Activated gamma-delta T cell treated with Interleukin-2 at 50 U/mL for 16 hours (primary cell): ENCODE measurements around the gene TAPT1.
"Not testable (repeated sequence)": the region's sequence is repeated elsewhere in the genome, so short reads cannot be mapped to it uniquely, and the experiment has no call there.

ENCODE experiments used
- DNase-seq: peaks from one replicate; pipeline ENCODE4 v3.0.0-alpha.2; 2020

Gene TAPT1

DNA sequence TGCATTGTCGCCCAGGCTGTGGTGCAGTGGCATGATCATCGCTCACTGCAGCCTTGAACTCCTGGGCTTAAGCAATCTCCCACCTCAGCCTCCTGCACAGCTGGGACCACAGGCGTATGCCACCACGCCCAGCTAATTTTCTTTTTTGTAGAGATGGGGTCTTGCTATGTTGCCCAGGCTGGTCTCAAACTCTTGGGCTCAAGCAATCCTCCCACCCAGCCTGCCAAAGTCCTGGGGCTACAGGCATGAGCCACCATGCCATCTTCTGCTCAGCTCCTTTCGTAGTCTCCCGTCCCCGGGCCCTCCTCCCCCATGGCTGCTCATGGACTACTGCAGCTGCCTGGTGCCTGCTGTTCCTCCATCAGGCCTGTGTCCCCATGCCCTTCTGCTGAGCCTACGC, 58.1 kb downstream of the TAPT1 start:
- no peak for DNase-seq

DNA sequence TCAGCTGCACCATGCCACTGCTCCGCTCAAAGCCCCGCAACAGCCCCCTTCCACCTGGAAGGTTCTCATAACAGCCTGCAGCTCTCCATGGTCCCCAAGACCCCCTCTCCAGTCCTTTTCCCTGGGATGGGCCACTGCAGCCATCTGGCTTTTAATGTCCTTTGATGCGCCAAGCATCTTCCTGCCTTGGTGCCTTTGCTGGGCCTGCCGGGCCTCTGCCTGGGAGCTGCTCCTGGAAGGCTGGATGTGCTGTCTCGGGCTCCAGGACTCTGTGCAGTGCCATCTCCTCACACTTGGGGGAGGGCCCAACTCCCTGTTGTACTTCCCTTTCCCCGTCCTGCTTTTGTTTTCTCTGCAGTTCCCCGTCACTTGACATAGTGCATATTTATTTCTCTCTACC, 60.3 kb downstream of the TAPT1 start:
- DNase-seq = no peak

- DNase-seq = no peak
Observed at GRCh38 chr4:16162891-16163290, 63.4 kb downstream of the TAPT1 start.

GRCh38 chr4:16161851-16162408, 64.3 kb downstream of the TAPT1 start:
- DNase-seq = no peak

DNA sequence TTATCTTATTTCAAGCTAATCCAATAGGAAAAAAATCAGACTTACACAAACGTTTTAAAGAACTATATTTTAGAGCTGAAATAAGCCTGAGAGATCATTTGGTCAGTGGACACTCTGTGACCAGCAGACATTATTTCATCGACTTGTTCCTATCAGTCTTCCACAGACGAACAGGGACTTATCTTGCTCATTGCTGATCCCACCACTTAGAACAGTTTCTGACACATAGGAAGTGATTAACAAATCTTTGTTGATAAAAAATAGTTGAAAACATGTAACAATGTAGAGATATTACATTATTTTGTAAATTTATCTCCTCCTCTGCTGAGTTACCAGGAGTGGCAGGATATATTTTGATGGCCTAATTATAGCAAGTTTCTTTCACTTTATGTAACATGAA, 65.8 kb downstream of the TAPT1 start:
- no peak for DNase-seq

GRCh38 chr4:16159286-16159685, 67.0 kb downstream of the TAPT1 start:
- no peak for DNase-seq

DNA sequence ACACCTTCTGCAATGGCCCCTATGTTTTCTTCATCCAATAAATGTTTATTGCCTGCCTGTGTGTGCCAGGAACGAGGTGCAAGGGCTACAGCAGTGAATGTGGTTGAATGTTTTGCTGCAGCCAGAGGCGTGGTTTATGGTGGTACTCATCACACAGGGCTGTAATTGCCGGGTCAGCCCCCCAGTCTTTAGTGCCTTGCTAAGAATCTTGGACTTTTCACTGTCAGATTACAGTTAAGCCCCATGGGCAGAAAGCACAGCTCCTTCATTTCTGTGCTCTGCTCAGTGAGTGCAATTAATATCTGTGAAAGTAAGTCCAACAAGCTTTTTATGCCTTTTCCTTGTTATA, 67.8 kb downstream of the TAPT1 start:
- no peak for DNase-seq

DNA sequence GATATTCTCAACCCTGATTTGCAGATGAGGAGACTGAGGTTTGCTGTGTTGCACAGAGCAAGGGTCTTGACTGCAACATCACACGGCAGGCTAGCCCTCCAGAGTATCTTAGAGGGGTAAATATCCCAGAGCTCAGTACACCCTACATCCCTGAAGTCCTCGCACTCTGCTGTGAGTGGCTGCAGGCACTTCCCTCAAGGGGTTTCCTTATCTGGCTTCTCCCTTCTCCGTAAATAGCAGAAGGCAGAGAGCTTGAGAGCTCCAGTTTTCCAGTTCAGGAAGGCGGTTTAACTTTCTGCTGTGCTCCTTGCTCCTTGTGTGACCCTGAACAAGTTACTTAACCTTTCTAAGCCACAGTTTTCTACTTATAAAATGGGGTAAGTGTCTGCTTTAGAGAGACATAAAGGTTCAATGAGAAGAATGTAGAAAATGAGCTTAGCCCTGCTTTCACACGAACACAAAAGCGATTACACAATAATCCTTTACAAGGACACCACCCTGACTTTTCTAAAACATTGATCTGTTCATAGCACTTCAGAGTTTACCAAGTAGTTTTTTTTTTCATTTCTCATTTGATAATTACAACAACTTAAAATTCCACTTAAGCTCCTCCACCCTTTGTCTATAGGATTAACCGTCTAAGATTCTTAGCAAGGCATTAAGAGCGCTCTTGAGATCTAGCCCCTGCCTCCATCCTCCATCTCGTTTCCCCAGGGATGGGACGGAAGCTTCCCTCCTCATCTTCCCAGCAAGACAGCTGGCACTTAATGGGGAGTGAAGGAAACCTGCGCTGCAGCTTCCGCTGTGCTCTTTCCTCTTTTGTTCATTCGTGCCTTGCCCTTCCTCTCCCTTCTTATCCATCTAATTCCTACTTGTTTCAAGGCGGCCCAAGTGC, 68.4 kb downstream of the TAPT1 start:
- DNase-seq = no peak

GRCh38 chr4:16155528-16156169, 70.6 kb downstream of the TAPT1 start:
- DNase-seq = no peak

DNA sequence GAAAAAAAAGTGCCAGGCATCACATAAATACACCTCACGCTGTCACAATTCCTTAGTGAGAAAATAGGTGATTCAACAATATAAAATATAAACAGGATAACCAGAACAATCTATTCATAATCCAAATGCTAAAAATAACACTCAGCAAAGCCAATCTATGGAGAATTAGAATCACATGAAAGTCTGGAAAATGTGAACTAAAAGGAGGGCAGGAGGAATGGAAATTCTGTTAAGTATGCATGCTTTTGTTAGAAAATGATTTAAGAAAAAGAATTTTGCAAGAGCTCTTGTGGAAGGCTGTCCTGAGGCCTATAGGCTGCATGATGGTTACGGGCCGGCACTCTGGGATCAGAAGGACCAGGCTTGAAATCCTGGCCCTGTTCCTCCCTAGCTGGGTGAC, 71.8 kb downstream of the TAPT1 start:
- DNase-seq = no peak

GRCh38 chr4:16150716-16151115, 75.6 kb downstream of the TAPT1 start:
- no peak for DNase-seq

DNA sequence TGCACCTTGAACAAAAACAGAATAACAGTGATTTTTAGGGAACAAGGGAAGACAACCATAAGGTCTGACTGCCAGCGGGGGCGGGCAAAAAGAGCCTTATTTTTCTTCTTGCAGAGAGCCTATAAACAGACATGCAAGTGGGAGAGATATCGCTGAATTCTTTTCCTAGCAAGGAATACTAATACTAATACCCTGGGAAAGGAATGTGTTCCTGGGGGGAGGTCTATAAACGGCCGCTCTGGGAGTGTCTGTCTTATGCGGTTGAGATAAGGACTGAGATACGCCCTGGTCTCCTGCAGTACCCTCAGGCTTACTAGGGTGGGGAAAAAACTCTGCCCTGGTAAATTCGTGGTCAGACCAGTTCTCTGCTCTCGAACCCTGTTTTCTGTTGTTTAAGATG, 81.4 kb downstream of the TAPT1 start:
- not testable (repeated sequence) for DNase-seq

DNA sequence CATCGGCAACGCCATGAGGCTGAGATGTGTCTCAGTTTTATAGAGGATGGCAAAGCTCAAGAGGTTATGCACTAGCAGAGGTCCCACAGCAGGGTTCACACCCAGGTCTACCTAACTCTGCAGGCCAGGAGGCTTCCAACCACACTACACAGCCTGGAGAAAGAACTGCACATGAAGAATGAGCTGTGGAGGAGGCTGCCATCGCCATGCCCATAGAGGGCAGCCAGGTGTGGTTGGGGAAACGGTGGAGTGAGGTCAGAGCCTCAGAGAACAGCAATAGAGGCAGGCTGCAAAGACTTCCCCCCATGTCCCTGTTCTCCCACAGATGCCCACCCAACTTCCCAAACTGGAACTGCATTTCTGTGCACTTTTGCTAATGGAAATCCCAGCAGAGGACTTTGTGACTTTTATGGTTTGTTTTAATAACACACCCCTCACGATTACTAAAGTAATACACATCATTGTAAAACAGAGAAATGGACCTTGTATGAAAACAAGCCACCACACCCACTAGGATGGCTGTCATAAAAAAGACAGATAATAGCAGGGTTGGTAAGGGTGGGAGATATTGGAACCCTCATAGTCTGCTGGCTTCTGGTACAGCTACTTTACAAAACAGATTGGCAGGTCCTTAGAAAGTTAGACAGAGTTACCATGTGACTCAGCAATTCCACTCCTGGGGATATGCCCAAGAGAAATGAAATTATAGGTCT, 83.5 kb downstream of the TAPT1 start:
- DNase-seq = no peak

- DNase-seq = no peak
Observed at GRCh38 chr4:16140879-16141249, 85.4 kb downstream of the TAPT1 start.

DNA sequence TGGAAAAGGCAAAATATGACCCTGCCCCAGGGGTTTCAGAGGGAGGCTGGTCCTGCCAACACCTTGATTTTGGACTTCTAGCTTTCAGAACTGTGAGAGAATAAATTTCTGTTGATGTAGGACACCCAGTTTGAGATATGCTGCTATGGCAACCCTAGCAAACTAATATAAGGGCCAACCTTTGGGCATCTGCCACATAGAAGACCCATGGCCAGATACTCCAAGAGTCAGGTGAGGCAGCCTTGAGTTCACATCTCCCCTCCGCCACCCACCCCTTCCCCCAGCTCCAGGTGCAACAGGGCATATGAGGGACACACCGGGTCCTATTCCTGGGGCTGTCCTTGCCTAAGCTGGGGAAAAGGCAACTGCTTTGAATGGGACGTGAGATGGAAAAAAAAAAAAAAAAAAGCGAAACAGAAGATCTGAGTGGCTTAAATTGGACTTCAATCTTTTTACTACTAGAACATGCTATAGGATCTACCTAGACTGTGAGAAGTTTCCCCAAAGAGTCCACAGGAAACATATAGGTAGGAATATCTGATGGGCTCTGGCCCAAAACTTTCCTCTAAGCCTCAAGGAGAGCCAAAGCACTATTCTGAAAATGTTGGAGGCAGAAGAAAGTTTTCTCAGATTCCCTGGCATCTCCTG, 85.9 kb downstream of the TAPT1 start:
- no peak for DNase-seq

DNA sequence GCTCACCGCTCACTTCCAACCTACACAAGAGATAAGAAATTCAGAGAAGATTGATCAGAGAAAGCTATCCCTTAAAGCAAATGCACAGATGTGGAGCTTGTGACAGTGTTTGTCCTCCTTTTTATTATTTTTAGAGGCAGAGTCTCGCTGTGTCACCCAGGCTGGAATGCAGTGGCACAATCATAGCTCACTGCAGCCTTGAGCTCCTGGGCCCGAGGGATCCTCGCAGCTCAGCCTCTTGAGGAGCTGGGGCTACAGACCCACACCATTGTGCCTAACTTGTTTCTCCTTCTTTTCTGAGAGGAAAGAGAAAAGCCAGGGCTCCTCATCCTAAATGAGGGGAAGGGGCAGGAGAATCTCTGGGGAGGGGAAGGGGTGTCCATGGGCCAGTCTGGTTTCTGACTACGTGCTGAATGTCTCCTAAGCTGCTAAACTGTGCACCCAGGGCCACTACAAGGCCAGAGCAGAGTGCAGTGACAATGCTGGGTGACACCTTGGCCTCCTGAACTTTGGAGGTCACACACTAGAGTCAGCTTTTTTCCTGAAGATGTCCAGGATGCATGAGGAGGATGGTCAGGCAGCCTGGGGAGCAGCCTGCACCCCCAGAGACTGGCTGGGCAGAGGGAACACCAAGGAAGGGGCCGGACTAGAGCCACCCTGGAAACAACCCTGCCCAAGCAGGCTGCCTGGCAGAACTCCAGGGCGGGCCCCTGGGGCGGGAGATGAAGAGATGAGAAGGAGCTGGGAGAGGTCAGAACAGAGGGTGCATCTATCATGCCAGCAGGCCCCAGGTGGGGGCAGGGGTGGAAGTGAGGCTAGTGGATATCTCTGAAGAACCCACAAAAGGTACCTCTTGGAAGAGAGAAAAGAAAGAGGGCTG, 87.0 kb downstream of the TAPT1 start:
- no peak for DNase-seq

- DNase-seq = no peak
Observed at GRCh38 chr4:16136827-16137226, 89.4 kb downstream of the TAPT1 start.

GRCh38 chr4:16136311-16136710, 90.0 kb downstream of the TAPT1 start:
- DNase-seq = no peak

DNA sequence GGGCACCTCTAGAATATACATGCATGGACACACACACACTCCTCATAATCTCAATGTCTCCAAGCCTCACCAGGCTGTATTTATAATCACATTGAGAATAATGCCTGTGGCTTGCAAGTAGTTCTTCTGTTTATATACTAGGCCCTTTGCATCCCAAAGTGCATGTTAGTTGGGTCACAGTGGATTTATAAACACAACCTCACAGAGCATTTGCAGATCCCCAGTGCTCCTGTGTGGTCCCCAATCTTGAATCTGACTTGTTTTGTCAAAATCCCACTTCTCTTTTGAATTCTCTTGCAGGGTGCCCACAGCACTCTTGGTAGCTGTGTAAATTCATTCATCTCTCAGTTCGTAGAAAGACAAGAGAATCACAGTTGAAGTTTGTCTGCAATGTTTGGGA, 92.9 kb downstream of the TAPT1 start:
- DNase-seq = no peak

DNA sequence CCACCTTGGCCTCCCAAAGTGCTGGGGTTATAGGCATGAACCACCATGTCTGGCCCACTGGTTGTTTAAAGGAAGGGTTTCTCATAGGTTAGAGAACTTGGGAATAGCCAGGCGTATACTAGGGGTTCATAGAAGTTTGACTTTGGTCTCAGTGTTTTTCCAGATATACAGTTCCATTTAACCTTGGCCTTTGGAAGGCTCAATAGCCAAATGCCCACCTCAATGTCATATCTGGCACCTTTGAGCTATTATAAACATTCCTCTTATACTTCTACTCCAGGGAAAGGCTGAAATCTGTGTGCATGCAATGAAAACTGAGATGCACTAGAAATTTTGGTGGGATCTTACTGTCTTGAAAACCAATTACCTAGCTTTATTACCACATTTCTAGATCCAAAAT, 95.0 kb downstream of the TAPT1 start:
- DNase-seq = no peak

DNA sequence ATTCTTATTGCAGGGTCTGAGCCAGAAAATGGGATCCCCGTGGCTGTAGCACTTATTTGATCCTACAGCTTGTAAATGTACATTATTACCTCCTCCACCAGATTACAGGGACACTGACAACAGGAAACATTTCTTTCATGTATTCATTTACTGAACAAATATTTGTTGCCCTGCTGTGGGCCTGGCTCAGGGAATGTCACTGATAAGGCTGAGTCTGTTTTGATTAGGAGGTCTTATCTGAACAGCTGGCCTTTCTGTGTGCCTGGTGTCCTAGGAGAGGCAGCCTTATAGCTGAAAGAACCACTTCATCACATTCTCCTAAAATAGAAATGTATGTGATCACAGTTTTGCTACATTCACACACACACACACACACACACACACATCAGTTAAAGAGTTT, 96.9 kb downstream of the TAPT1 start:
- DNase-seq = no peak

DNA sequence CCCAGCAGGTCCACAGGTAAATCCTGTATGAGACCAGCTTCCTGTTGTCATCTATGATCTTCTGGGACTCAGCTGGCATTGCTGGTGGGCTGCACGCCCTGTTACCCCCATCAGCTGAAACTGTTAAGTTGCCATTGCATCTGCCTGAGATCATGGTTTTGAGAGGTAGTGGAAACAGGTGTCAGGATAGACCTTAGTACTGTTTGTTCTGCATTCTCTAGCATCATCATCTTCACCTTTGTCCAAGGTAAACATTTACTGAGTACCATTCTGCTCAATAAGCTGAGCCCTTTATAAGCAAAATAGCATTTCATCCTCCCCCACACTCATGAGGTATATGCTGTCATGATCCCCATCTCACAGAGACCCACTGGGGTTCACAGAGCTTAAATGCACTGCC, 99.6 kb downstream of the TAPT1 start:
- DNase-seq = no peak
